GM18858 (cell line): Measurements from ENCODE around the gene MAN1A1.
A peak's percentile ranks its signal among the peaks of the same experiment; 100 is the strongest.

Source experiments
- ATAC-seq: cut with Tn5 transposase; IDR thresholded peaks from one replicate; pipeline ENCODE4 v1.9.1; 2021; ENCODE audit not compliant: unreplicated experiment

Gene MAN1A1

GRCh38 chr6:119152187-119152586, 197.4 kb downstream of the MAN1A1 start:
- no peak for ATAC-seq

GRCh38 chr6:119148825-119149525, 200.6 kb downstream of the MAN1A1 start:
- ATAC-seq, result no peak

- no peak for ATAC-seq
These were observed 201.3 kb downstream of the MAN1A1 start for GRCh38 chr6:119148098-119148824.

- peak; percentile 100 for ATAC-seq
These were observed 202.2 kb downstream of the MAN1A1 start for GRCh38 chr6:119147101-119148053.

GRCh38 chr6:119145111-119145510, 204.4 kb downstream of the MAN1A1 start:
- no peak for ATAC-seq

GRCh38 chr6:119142637-119143036, 206.9 kb downstream of the MAN1A1 start:
- ATAC-seq, result no peak

- ATAC-seq, result no peak
These were observed 207.5 kb downstream of the MAN1A1 start for GRCh38 chr6:119142041-119142440.

- ATAC-seq, result no peak
These were observed 209.1 kb downstream of the MAN1A1 start for GRCh38 chr6:119140196-119141140.

- peak; percentile 81 for ATAC-seq
These were observed 210.5 kb downstream of the MAN1A1 start for GRCh38 chr6:119138906-119139541.

- no peak for ATAC-seq
These were observed 212.1 kb downstream of the MAN1A1 start for GRCh38 chr6:119137194-119138072.

- ATAC-seq, result no peak
These were observed 214.8 kb downstream of the MAN1A1 start for GRCh38 chr6:119134752-119135151.

GRCh38 chr6:119133400-119133799, 216.2 kb downstream of the MAN1A1 start:
- no peak for ATAC-seq

GRCh38 chr6:119132261-119132981, 217.1 kb downstream of the MAN1A1 start:
- no peak for ATAC-seq

GRCh38 chr6:119129968-119130484, 219.5 kb downstream of the MAN1A1 start:
- no peak for ATAC-seq

- ATAC-seq, result peak; percentile 89
These were observed 220.2 kb downstream of the MAN1A1 start for GRCh38 chr6:119129148-119129967.

- ATAC-seq, result no peak
These were observed 221.2 kb downstream of the MAN1A1 start for GRCh38 chr6:119128252-119128912.

- ATAC-seq, result no peak
These were observed 221.9 kb downstream of the MAN1A1 start for GRCh38 chr6:119127627-119128026.
